ENCODE measurements around the gene MRPL17.
"Not testable (repeated sequence)": the region's sequence is repeated elsewhere in the genome, so short reads cannot be mapped to it uniquely, and the experiment has no call there.

The MRPL17 gene

DNA sequence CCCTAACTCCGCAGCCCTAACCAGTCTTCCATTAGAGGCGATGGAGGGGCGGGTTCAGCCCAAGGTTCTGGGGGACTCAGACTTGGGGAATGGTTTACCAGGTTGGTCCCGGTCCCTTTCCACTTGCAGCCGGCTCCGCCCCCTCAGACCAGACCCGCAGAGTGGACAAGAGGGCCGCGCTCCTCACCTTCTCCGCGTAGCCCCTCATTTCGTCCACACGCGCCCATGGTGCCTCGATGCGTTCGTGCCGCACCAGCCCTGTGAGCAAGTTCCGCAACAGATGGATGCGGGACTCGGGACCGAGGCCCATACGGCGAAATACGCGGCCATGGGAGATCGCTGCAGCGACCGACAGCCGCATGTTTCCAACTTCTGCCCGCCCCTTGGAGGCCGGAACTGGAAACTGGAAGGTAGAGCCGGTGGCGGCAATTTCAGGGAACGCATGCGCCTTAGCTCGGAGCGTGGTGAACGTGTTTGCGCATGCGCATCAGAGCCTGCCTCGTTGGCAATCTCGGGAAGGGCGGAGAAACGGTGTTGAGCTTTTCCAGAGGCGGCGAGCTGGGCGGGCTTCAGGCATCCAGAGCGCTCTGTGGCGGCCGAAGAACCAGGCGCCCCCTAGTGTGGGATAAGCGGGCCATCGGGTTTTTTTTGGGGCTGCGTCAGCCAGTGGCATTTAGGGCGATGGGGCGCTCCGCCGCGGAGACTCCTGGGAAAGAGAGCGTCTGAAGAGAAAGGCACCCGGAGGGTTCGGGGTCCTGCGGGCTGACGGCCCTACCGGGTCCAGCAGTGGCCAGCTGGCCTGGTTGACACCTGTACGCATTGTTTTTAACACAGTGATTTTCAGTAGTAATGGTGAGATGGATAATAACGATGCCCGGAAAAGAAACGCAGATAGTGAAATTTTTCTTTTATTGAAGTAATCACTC, at the start of gene MRPL17:
MRPL17 (minus strand) TSS at position 405 of the 926 bp plus-strand sequence; CDS start at position 361, 44 bp downstream.
- peaks cover 23% of the 10 kb centered on the region for H3K4me1 Mint-ChIP-seq (ENCODE audit: low read depth)
- H3K9me3 Mint-ChIP-seq, result no peaks in the 10 kb centered on the region
- peaks cover 27% of the 10 kb centered on the region for H3K36me3 Mint-ChIP-seq (ENCODE audit: low read depth)
- H3K27me3 Mint-ChIP-seq (ENCODE audit: low read depth), result no peaks in the 10 kb centered on the region
- peak within 1 kb of the TSS; percentile 98 for H3K4me3 Mint-ChIP-seq
- peak within 1 kb of the TSS; percentile 99 for H3K27ac Mint-ChIP-seq

GRCh38 chr11:6727971-6728760, 45.0 kb upstream of the MRPL17 start:
- no peak overlapping the region for H3K27ac Mint-ChIP-seq
- peaks cover 63% of the 10 kb centered on the region for H3K36me3 Mint-ChIP-seq (ENCODE audit: low read depth)
- H3K9me3 Mint-ChIP-seq, result peaks cover 14% of the 10 kb centered on the region
- H3K27me3 Mint-ChIP-seq (ENCODE audit: low read depth), result no peaks in the 10 kb centered on the region
- H3K4me3 Mint-ChIP-seq, result no peak overlapping the region
- peaks cover 21% of the 10 kb centered on the region for H3K4me1 Mint-ChIP-seq (ENCODE audit: low read depth)

DNA sequence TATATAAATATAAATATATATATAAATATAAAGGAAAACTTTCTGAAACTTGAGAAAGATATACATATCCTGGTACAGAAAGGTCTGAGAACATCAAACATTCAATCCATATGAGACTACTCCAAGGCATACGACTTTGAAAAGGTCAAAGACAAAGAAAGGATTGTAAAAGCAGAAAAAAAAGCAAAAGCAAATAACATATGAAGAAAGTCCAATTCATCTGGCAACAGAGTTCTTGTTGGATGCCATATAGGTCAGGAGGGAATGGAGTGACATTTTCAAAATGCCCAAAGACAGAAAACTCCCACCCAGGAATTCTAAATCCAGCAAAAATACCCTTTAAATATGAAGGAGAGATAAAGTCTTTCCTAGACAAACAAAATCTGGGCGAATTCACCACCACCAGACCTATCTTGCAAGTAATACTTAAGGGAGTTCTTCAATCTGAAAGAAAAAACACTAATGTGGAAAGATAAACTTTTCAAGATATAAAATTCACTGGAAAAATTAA, 42.3 kb upstream of the MRPL17 start:
- no peak overlapping the region for H3K27ac Mint-ChIP-seq
- no peak overlapping the region for H3K4me3 Mint-ChIP-seq
- peaks cover 38% of the 10 kb centered on the region for H3K4me1 Mint-ChIP-seq (ENCODE audit: low read depth)
- no peaks in the 10 kb centered on the region for H3K27me3 Mint-ChIP-seq (ENCODE audit: low read depth)
- H3K36me3 Mint-ChIP-seq (ENCODE audit: low read depth), result peaks cover 81% of the 10 kb centered on the region
- peaks cover 22% of the 10 kb centered on the region for H3K9me3 Mint-ChIP-seq

DNA sequence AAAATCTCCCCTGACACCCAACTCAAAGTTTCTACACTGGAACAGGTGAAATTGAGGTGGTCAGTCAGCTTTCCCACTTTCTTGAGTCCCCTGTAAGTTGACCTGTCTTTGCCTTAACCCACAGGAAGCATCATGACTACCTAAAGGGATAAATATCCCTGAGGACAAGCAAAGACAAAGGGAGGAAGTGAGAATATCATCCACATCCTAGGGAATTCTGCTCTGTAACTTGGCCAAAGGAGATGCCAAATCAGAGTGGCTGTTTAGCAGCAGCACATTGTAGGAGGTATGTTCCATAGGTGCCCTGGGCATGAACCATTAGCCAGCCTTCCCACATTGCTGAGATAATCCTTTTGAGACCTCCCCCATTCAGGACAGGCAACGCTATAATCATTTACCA, 40.9 kb upstream of the MRPL17 start:
- H3K36me3 Mint-ChIP-seq (ENCODE audit: low read depth), result peaks cover 88% of the 10 kb centered on the region
- no peak overlapping the region for H3K4me3 Mint-ChIP-seq

DNA sequence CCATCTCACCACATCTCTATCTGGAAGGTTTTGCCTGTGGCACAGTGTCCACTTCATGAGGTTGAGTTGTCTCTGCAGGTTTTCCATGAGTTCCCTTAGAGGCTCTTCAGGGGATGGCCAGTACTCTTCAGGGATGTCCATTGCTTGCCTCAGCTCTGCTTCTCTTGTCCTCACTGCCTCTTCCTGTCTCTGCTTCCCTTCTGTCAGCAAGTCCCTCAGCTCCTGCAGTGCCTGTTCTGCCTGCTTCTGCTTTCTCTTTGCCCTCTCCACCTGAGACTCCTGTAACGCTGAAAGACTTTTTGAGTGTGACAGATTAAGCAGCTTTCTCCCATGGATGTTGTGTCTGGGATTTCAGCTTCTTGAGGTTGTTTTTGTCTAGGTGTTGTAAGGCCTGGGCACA, 38.2 kb upstream of the MRPL17 start:
- H3K4me1 Mint-ChIP-seq (ENCODE audit: low read depth), result peaks cover 34% of the 10 kb centered on the region
- H3K4me3 Mint-ChIP-seq, result no peak overlapping the region
- H3K27ac Mint-ChIP-seq, result no peak overlapping the region
- H3K9me3 Mint-ChIP-seq, result peaks cover 34% of the 10 kb centered on the region
- no peaks in the 10 kb centered on the region for H3K27me3 Mint-ChIP-seq (ENCODE audit: low read depth)
- H3K36me3 Mint-ChIP-seq (ENCODE audit: low read depth), result peaks cover 85% of the 10 kb centered on the region

More for the DNA sequence above, 40.9 kb upstream of the MRPL17 start:
- peaks cover 40% of the 10 kb centered on the region for H3K4me1 Mint-ChIP-seq (ENCODE audit: low read depth)
- peaks cover 31% of the 10 kb centered on the region for H3K9me3 Mint-ChIP-seq
- H3K27ac Mint-ChIP-seq, result no peak overlapping the region
- H3K27me3 Mint-ChIP-seq (ENCODE audit: low read depth), result no peaks in the 10 kb centered on the region

DNA sequence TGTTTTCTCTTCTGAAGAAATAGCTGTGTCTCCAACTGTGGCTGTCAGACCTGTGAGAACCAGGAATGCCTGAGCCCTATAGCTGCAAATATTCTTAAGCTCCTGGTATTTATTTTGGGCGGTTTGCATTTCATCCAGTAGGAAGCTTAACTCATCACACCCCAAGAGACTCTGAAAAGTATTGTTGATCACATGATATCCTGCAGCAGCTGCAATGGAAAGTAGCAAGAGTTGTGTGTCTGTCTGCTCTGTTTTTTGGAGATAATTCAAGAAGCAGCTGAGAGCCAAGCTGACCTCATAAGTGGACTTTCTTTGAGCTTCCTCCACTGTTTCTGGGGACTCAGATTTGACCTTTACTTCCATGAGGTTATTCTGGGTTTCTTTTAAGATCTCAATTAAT, 36.4 kb upstream of the MRPL17 start:
- Mint-ChIP-seq H3K36me3 (ENCODE audit: low read depth) (peaks cover 84% of the 10 kb centered on the region), H3K27me3 (ENCODE audit: low read depth) (no peaks in the 10 kb centered on the region), H3K9me3 (peaks cover 31% of the 10 kb centered on the region), H3K4me1 (ENCODE audit: low read depth) (peaks cover 30% of the 10 kb centered on the region), H3K4me3 (no peak overlapping the region), H3K27ac (no peak overlapping the region)

- Mint-ChIP-seq H3K27ac (no peak overlapping the region), H3K27me3 (ENCODE audit: low read depth) (no peaks in the 10 kb centered on the region), H3K36me3 (ENCODE audit: low read depth) (peaks cover 67% of the 10 kb centered on the region), H3K4me1 (ENCODE audit: low read depth) (peaks cover 18% of the 10 kb centered on the region), H3K4me3 (no peak overlapping the region), H3K9me3 (peaks cover 19% of the 10 kb centered on the region)
Observed at GRCh38 chr11:6717426-6717825, 34.3 kb upstream of the MRPL17 start.

GRCh38 chr11:6711552-6711951, 28.4 kb upstream of the MRPL17 start:
- H3K36me3 Mint-ChIP-seq (ENCODE audit: low read depth), result peaks cover 19% of the 10 kb centered on the region
- not testable (repeated sequence) for H3K4me3 Mint-ChIP-seq; H3K27ac Mint-ChIP-seq; H3K4me1 Mint-ChIP-seq (ENCODE audit: low read depth); H3K9me3 Mint-ChIP-seq; H3K27me3 Mint-ChIP-seq (ENCODE audit: low read depth)

DNA sequence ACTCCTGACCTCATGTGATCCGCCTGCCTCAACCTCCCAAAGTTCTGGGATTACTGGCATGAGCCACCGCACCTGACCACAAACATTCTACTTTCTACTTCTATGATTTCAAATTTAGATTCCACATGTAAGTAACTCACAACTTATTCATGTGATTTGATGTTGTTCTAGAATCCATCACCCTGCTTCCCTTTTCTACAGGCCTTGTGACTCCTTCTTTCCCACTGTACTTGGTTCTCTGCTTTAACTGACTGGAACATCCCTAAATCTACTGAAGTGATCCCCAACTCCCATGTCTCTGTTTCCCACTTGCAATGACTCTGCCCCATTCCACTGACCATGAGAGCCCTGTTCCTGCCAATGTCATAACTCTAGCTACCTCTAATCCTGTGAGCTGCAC, 25.7 kb upstream of the MRPL17 start:
- Mint-ChIP-seq H3K4me3 (no peak overlapping the region), H3K27ac (no peak overlapping the region), H3K36me3 (ENCODE audit: low read depth) (peaks cover 11% of the 10 kb centered on the region), H3K9me3 (no peaks in the 10 kb centered on the region), H3K27me3 (ENCODE audit: low read depth) (no peaks in the 10 kb centered on the region), H3K4me1 (ENCODE audit: low read depth) (peaks cover 6% of the 10 kb centered on the region)

DNA sequence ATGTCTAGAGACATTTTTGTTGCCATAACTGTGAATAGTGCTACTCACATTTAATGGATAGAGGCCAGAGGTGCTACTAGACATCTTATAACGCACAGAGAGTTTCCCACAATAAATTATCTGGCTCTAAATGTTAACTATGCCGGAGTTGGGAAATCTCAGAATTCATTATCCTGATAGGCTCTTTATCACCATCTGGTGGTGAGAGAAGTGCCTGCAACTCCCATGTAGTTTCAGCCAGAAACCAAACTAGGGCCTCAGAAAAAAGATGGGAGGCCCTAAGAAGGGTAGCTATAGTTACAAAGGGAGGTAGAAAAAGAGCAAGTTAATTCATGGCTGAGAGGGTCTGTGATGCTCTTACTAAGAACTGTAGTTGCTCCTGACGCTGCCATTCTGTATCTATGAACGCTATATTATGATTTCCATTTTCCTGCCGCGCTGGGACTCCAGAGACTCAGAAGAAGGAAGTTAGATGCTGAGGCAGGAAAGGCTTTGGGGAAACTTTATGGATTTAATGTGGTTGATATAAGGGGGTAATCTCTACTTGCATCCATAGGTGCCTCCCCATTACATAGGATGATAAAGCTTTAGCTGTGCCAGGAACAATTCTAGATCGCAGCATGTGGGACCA, 22.9 kb upstream of the MRPL17 start:
- no peak overlapping the region for H3K27ac Mint-ChIP-seq
- no peaks in the 10 kb centered on the region for H3K27me3 Mint-ChIP-seq (ENCODE audit: low read depth)
- peaks cover 11% of the 10 kb centered on the region for H3K36me3 Mint-ChIP-seq (ENCODE audit: low read depth)
- peaks cover 3% of the 10 kb centered on the region for H3K4me1 Mint-ChIP-seq (ENCODE audit: low read depth)
- no peak overlapping the region for H3K4me3 Mint-ChIP-seq
- H3K9me3 Mint-ChIP-seq, result no peaks in the 10 kb centered on the region

GRCh38 chr11:6703247-6704063, 20.3 kb upstream of the MRPL17 start:
- no peaks in the 10 kb centered on the region for H3K9me3 Mint-ChIP-seq
- peaks cover 3% of the 10 kb centered on the region for H3K4me1 Mint-ChIP-seq (ENCODE audit: low read depth)
- no peaks in the 10 kb centered on the region for H3K27me3 Mint-ChIP-seq (ENCODE audit: low read depth)
- H3K4me3 Mint-ChIP-seq, result no peak overlapping the region
- H3K27ac Mint-ChIP-seq, result no peak overlapping the region
- H3K36me3 Mint-ChIP-seq (ENCODE audit: low read depth), result peaks cover 7% of the 10 kb centered on the region

DNA sequence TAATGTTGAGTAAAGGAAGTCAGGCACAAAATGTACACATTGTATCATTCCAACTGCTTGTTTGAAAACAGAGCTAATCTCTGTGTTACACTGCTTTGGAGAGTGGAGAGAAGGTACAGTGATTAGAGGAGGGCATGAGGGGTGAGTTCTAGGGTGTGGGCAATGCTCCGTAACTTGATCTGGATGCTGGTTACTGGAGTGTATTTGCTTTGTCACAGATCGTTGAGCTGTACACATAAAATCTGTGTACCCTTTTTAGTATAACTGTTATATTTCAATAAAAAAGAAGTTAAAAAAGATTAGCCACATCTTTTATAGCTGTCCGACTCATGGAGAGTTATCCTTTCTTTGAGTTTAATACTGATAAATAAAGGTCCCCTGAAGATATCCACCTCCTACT, 18.8 kb upstream of the MRPL17 start:
- H3K27ac Mint-ChIP-seq; H3K9me3 Mint-ChIP-seq; H3K4me3 Mint-ChIP-seq; H3K27me3 Mint-ChIP-seq (ENCODE audit: low read depth); H3K4me1 Mint-ChIP-seq (ENCODE audit: low read depth); H3K36me3 Mint-ChIP-seq (ENCODE audit: low read depth): not testable (repeated sequence)

- H3K4me3 Mint-ChIP-seq, result no peak overlapping the region
- H3K27me3 Mint-ChIP-seq (ENCODE audit: low read depth), result no peaks in the 10 kb centered on the region
- H3K27ac Mint-ChIP-seq, result no peak overlapping the region
- H3K9me3 Mint-ChIP-seq, result no peaks in the 10 kb centered on the region
- H3K4me1 Mint-ChIP-seq (ENCODE audit: low read depth), result peaks cover 21% of the 10 kb centered on the region
- peaks cover 9% of the 10 kb centered on the region for H3K36me3 Mint-ChIP-seq (ENCODE audit: low read depth)
Observed at GRCh38 chr11:6695377-6695776, 12.2 kb upstream of the MRPL17 start.

GRCh38 chr11:6694229-6694535, 11.0 kb upstream of the MRPL17 start:
- Mint-ChIP-seq H3K36me3 (ENCODE audit: low read depth) (peaks cover 9% of the 10 kb centered on the region), H3K4me1 (ENCODE audit: low read depth) (peaks cover 21% of the 10 kb centered on the region), H3K27me3 (ENCODE audit: low read depth) (no peaks in the 10 kb centered on the region), H3K4me3 (no peak overlapping the region), H3K27ac (peak overlapping the region; percentile 33), H3K9me3 (no peaks in the 10 kb centered on the region)

Data from T-helper 1 cell treated with Interleukin-12 subunit alpha and Interleukin-12 subunit beta and Interleukin-4 antibody, amounts not matched to agents 30 μg/mL and 1 μg/mL, for 36 hours (primary cell).